LNCAP (cell line): ENCODE results near the gene SLC4A9.

Source experiments
- TF ChIP-seq, protein P1 (sequence below): fragments of 450-650 bp; IDR thresholded peaks from 2 replicates; pipeline ENCODE4 v1.5.1; 2017; ENCODE audit warnings: mild to moderate bottlenecking

The SLC4A9 gene

GRCh38 chr5:140398379-140398811 lies 38.4 kb downstream of the SLC4A9 start:
- TF ChIP-seq, protein P1, sequence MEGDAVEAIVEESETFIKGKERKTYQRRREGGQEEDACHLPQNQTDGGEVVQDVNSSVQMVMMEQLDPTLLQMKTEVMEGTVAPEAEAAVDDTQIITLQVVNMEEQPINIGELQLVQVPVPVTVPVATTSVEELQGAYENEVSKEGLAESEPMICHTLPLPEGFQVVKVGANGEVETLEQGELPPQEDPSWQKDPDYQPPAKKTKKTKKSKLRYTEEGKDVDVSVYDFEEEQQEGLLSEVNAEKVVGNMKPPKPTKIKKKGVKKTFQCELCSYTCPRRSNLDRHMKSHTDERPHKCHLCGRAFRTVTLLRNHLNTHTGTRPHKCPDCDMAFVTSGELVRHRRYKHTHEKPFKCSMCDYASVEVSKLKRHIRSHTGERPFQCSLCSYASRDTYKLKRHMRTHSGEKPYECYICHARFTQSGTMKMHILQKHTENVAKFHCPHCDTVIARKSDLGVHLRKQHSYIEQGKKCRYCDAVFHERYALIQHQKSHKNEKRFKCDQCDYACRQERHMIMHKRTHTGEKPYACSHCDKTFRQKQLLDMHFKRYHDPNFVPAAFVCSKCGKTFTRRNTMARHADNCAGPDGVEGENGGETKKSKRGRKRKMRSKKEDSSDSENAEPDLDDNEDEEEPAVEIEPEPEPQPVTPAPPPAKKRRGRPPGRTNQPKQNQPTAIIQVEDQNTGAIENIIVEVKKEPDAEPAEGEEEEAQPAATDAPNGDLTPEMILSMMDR = no peak

GRCh38 chr5:140399979-140400729 lies 40.2 kb downstream of the SLC4A9 start:
- TF ChIP-seq, protein P1 = no peak

DNA sequence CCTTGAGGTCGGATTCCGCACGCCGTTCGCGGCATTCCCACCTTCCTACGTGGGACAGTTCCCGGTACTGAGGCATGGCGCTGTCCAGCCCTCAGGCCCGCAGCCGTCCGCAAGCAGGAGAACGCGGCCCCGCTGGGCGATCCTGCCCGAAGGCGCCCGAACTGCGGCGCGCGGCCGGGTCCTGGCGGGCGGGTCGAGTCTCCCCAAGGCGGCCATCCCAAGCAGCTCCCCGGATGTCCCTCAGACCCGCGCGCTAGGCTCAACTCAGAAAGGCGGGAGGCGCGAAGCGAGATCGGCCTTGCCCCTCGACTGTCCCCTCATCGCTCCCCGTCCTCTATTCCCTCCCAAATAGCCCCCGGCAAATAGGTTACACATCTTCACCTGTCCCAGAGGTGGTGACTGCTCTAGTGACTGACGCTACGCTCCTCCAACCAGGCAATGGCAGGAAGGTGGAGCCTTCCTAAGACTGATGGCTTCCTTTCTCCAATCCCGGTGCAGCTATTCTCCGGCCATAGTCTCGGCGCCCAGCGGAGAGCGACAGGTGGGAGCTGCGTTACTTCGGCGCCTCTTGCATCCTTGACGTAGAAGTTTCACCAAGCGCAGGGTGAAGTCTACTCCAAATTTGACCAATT lies 40.9 kb downstream of the SLC4A9 start:
- TF ChIP-seq, protein P1 = no peak

GRCh38 chr5:140401362-140402257 lies 41.6 kb downstream of the SLC4A9 start, which contains the start of gene ANKHD1:
TSS of gene ANKHD1 (plus strand) at chr5:140401833. CDS start at chr5:140401968, 135 bp downstream.
- TF ChIP-seq, protein P1 = no peak

DNA sequence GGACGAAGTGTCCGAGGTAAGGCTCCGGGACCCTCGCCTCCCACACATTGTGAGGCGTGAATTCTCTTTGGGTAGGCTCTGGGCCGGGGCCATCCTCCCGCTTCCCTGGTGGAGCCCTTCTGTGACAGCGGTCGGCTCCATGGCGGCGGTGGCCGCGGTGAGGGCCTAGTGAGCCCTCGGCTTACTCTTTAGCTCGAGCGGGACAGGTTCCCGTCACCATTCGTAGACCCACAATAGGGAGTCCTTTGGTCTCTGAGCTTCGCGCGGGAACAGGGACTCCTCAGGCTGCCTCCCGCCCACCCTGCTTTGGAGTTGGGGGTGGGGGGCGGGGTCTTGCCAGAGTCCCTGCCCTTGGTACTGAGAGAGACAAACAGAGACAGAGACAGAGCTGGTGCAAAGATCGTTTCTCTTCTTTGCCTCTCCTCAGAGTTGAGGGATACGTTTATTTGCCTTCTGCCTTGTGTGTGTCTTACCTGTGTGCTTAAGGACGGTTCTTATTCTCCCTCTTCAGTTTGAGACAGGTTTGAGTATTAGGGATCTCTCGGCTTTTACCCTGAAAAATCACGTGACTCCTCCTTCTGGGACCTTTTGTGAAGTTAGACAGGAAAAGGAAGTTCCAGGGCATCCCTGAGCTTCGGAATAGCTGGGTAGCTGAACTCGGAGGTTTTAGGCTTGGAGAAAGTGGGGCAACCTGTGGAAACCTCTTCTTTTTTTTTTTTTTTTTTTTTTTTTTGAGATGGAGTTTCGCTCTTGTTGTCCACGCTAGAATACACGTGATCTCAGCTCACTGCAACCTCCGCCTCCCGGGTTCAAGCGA lies 42.5 kb downstream of the SLC4A9 start:
- TF ChIP-seq, protein P1 = no peak

DNA sequence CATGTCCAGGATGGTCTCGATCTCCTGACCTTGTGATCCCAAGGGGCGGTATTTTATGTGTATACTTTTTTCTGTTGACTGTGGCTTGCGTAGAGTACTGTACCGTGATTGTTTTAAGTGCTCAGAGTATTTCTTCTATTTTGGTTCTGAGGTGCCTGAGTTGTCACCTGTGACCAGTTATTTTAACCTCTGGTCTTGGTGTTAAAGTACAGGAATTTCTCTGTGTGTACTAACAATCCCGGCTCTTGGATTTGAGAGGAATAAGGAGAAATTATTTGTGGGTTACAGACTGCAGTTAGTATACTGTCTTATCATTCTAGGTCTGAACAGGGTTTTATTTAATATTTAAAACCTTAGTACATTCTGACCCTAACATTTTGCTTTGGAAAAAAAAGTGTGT lies 43.6 kb downstream of the SLC4A9 start:
- TF ChIP-seq, protein P1 = no peak

DNA sequence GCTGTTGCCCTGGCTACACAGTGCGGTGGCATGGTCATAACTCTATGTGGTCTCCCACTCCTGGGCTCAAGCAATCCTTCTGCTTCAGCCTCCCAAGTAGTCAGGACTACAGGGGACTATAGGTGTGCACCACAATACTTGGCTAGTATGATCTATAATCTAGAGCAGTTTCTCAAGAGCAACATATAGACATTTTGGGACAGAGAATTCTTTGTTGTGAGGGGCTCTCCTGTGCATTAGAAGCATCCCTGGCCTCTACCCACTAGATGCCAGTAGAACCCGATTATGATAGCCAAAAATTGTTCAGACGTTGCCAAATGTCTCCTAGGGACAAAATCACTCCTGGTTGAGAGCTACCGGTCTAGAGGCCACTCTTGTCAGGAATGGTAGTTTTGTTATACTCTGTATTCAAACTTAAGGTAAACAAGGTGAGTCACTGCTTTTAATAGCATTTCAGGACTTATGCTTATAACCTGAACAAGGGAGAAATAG lies 48.8 kb downstream of the SLC4A9 start:
- TF ChIP-seq, protein P1 = peak; percentile 13; the same call in 1 of the 2 replicates
